K562 (cell line): Measurements from ENCODE around the gene KCNB1. TPM values are rescaled to one million over a fixed set of nuclear protein-coding genes. Genes with fewer than 3 reads are reported as not detected.

Experiments
- ATAC-seq: fragments of 200-7000 bp; cut with Tn5 transposase; 3 replicates; pipeline ENCODE4 v1.9.1; 2020; ENCODE audit warnings: moderate library complexity
- BruUV-seq: library from RNA; stranded (reverse); fragments of 400-500 nt; replicated peaks from 2 replicates; lab custom pipeline; 2021; lab: Mats Ljungman, UMichigan
- CTCF ChIA-PET: fragments of 300-600 bp; formaldehyde crosslinking; extraction: SDS; loops from one replicate; lab custom pipeline; 2021; ENCODE audit warnings: low intra/inter-chr PET ratio; lab: Yijun Ruan, JAX
- POLR2A ChIA-PET: fragments of 300-600, 350-650 bp; sonication (Branson Sonifier 250); formaldehyde crosslinking; extraction: SDS; loops from one replicate; lab custom pipeline; 2021; ENCODE audit warnings: antibody characterized with exemption, inconsistent platforms; lab: Yijun Ruan, JAX
- DNase-seq, 4 experiments: peaks; one replicate each; pipeline versions ENCODE4 v3.0.0 to v3.0.0-alpha.2; 2011 to 2018; ENCODE audit warnings: low spot score in 3 of 4, mixed read lengths in 3 of 4; ENCODE audit errors: extremely low read depth in 1 of 4
- FAIRE-seq: peaks from 2 replicates; lab custom pipeline; 2011; peaks lifted over from hg19 to GRCh38; lab: Jason Lieb, UNC
- H2AFZ ChIP-seq: 2 replicates; pipeline ENCODE4 v1.6.0; 2011; ENCODE audit warnings: low read depth, low read length, control low read depth, inconsistent platforms
- H3K27ac ChIP-seq: fragments of 200-600 bp; 3 replicates; pipeline ENCODE4 v1.8.0; 2011; ENCODE audit warnings: low read depth, mild to moderate bottlenecking, control low read depth, inconsistent platforms, low read length, moderate library complexity, mixed read lengths; ENCODE audit errors: extremely low read depth
- H3K27me3 ChIP-seq, 2 experiments: fragments of 300-600 bp in 1 of 2; 2 replicates in 1 of 2; 3 replicates in 1 of 2; pipeline versions ENCODE4 v1.6.0 to v1.8.0; 2011; ENCODE audit warnings: inconsistent platforms in 2 of 2, low read length in 2 of 2, mild to moderate bottlenecking in 1 of 2, mixed read lengths in 1 of 2, moderate library complexity in 1 of 2; ENCODE audit not compliant: control insufficient read depth in 2 of 2, insufficient read depth in 2 of 2
- H3K36me3 ChIP-seq: fragments of 300-600 bp; 3 replicates; pipeline ENCODE4 v1.8.0; 2011; ENCODE audit warnings: mild to moderate bottlenecking, low read length, inconsistent platforms; ENCODE audit not compliant: control insufficient read depth, insufficient read depth
- H3K4me1 ChIP-seq, 2 experiments: fragments of 200-600 bp in 1 of 2; replicated peaks in 1 of 2; 2 replicates in 1 of 2; 3 replicates in 1 of 2; pipeline versions ENCODE4 v1.5.1 to v1.8.0; 2011; ENCODE audit warnings: inconsistent platforms in 2 of 2, low read length in 2 of 2, mild to moderate bottlenecking in 1 of 2, mixed read lengths in 1 of 2, moderate library complexity in 1 of 2; ENCODE audit not compliant: control insufficient read depth in 2 of 2, insufficient read depth in 2 of 2
- H3K4me2 ChIP-seq: 2 replicates; pipeline ENCODE4 v1.6.1; 2011; ENCODE audit warnings: low read length, control low read depth, inconsistent platforms, mixed read lengths; ENCODE audit not compliant: insufficient read depth
- H3K4me3 ChIP-seq: fragments of 200-600 bp; sonication (generic), shearing (Covaris generic); 2 replicates; pipeline ENCODE4 v1.5.1; 2016; ENCODE audit warnings: control low read depth, inconsistent platforms
- H3K79me2 ChIP-seq: fragments of 200-600 bp; 3 replicates; pipeline ENCODE4 v1.8.0; 2011; ENCODE audit warnings: low read length, inconsistent platforms; ENCODE audit not compliant: control insufficient read depth, insufficient read depth
- H3K9ac ChIP-seq, 2 experiments: 2 replicates each; pipeline versions ENCODE4 v1.6.0 to v1.6.1; 2011; ENCODE audit warnings: low read depth in 2 of 2, low read length in 2 of 2, control low read depth in 1 of 2, inconsistent platforms in 1 of 2, mild to moderate bottlenecking in 1 of 2, mixed read lengths in 1 of 2; ENCODE audit not compliant: insufficient read depth in 1 of 2
- H3K9me1 ChIP-seq: one replicate; pipeline ENCODE4 v1.6.0; 2011; ENCODE audit warnings: inconsistent platforms, mild to moderate bottlenecking, low read length, moderate library complexity; ENCODE audit not compliant: control insufficient read depth, insufficient read depth
- H3K9me3 ChIP-seq: replicated peaks from 2 replicates; pipeline ENCODE4 v1.5.1; 2011; ENCODE audit warnings: low read depth, low read length, inconsistent platforms; ENCODE audit not compliant: control insufficient read depth, insufficient read depth
- H4K20me1 ChIP-seq: replicated peaks from 2 replicates; pipeline ENCODE4 v1.6.1; 2011; ENCODE audit warnings: low read length, inconsistent platforms, mixed read lengths; ENCODE audit not compliant: control insufficient read depth, insufficient read depth
- E2F6 ChIP-seq, 2 experiments: IDR thresholded peaks; 2 replicates each; pipeline ENCODE4 v1.6.1; 2011; ENCODE audit warnings: borderline replicate concordance in 1 of 2, control low read depth in 1 of 2, low read depth in 1 of 2, low read length in 1 of 2, mild to moderate bottlenecking in 1 of 2, mixed read lengths in 1 of 2, moderate library complexity in 1 of 2; ENCODE audit not compliant: insufficient read depth in 1 of 2, insufficient read length in 1 of 2, poor library complexity in 1 of 2, severe bottlenecking in 1 of 2; ENCODE audit errors: extremely low read depth in 1 of 2
- ELF2 ChIP-seq: fragments of 250-450 bp; sonication (Bioruptor Pico); IDR thresholded peaks from 2 replicates; pipeline ENCODE4 v1.5.0; 2021; ENCODE audit warnings: mild to moderate bottlenecking
- ETV6 ChIP-seq, 3 experiments: fragments of 150-350 bp in 1 of 3; sonication (generic) in 1 of 3; formaldehyde crosslinking in 1 of 3; IDR thresholded peaks; 2 replicates each; pipeline versions ENCODE4 v1.6.1 to v1.8.0; 2014 to 2022; ENCODE audit warnings: borderline replicate concordance in 2 of 3, low read depth in 2 of 3, antibody characterized with exemption in 1 of 3, low read length in 1 of 3, mild to moderate bottlenecking in 1 of 3, missing genetic modification reagents in 1 of 3
- GMEB1 ChIP-seq: fragments of 250-450 bp; sonication (Bioruptor Pico); IDR thresholded peaks from 2 replicates; pipeline ENCODE4 v1.4.0; 2020; ENCODE audit warnings: mild to moderate bottlenecking
- JUNB ChIP-seq: fragments of 450-650 bp; formaldehyde crosslinking; conservative IDR thresholded peaks from 2 replicates; pipeline ENCODE4 v1.4.0; 2020; ENCODE audit warnings: mild to moderate bottlenecking
- NELFE ChIP-seq: IDR thresholded peaks from 2 replicates; pipeline ENCODE4 v1.6.1; 2011; ENCODE audit warnings: mild to moderate bottlenecking; ENCODE audit not compliant: insufficient read depth, insufficient read length
- SLC30A9 ChIP-seq: fragments of 250-450 bp; sonication (Bioruptor Pico); IDR thresholded peaks from 2 replicates; pipeline ENCODE4 v1.8.0; 2022; ENCODE audit warnings: mild to moderate bottlenecking, moderate library complexity
- SRSF9 ChIP-seq: fragments of 200-400 bp; formaldehyde crosslinking; IDR thresholded peaks from 2 replicates; pipeline ENCODE4 v1.6.1; 2017; ENCODE audit warnings: low read depth, low read length, borderline replicate concordance
- TFE3 ChIP-seq: fragments of 450-650 bp; formaldehyde crosslinking; IDR thresholded peaks from 2 replicates; pipeline ENCODE4 v1.4.0; 2020; ENCODE audit warnings: mild to moderate bottlenecking, mixed read lengths
- ZNF57 ChIP-seq: fragments of 450-650 bp; formaldehyde crosslinking; IDR thresholded peaks from 2 replicates; pipeline ENCODE4 v1.4.0; 2020; ENCODE audit warnings: mild to moderate bottlenecking, moderate library complexity
- WGBS: fragments of 100-300 bp; shearing (Covaris generic); methylation state at CpG from one replicate; pipeline ENCODE4 v1.1.6; 2016; ENCODE audit warnings: low coverage, mixed read lengths; ENCODE audit not compliant: insufficient coverage; ENCODE audit errors: missing lambda C conversion rate; 5-methylcytosine and 5-hydroxymethylcytosine counted together
- in situ Hi-C: fragments of 300-500 bp; cut with MboI; formaldehyde crosslinking; loops from 4 replicates; pipeline ENCODE4 v1.15.0; 2018; ENCODE audit warnings: inconsistent platforms, mixed read lengths
- intact Hi-C: fragments of 100-400 bp; cut with micrococcal nuclease; formaldehyde crosslinking; loops from 2 replicates; pipeline ENCODE4 v1.14.2; 2022
- polyA plus RNA-seq, 8 experiments: library from polyadenylated mRNA; depleted of rRNA in 4 of 8; stranded (reverse) in 5 of 8; unstranded in 3 of 8; fragments of >200 nt; fragmentation: Nextera tagmentation in 2 of 8; fragmentation: Illumina TruSeq in 1 of 8; extraction: Ambion mirVana in 2 of 8; extraction: Trizol in 1 of 8; gene quantifications; 2 replicates each; pipeline versions ENCODE4 v1.2.1 to v1.2.3, GENCODE V29; 2011 to 2014; ENCODE audit warnings: inconsistent platforms in 1 of 8, missing spikeins in 1 of 8
- total RNA-seq, 7 experiments: library from RNA; depleted of rRNA in 6 of 7; stranded (reverse); fragments of >200 nt in 6 of 7; fragmentation: Illumina TruSeq in 2 of 7; extraction: Trizol in 2 of 7; gene quantifications; 2 replicates each; pipeline versions ENCODE4 v1.2.1 to v1.2.3, GENCODE V29; 2011 to 2021; ENCODE audit warnings: low replicate concordance in 1 of 7
- TF ChIP-seq, protein P1 (sequence below): sonication (generic); formaldehyde crosslinking; IDR thresholded peaks from 2 replicates; pipeline ENCODE4 v1.8.1; 2023; ENCODE audit warnings: mild to moderate bottlenecking, missing genetic modification reagents
- TF ChIP-seq, protein P2 (sequence below): fragments of 450-650 bp; formaldehyde crosslinking; IDR thresholded peaks from 2 replicates; pipeline ENCODE4 v1.4.0; 2020; ENCODE audit warnings: mild to moderate bottlenecking

KCNB1 gene
- total and polyA plus RNA-seq, 9 of the 15 experiments (the other 6 are each of a cell fraction or from before 2014, with no cell fraction given), result 0.01 to 0.06 TPM; not detected in 7

DNA sequence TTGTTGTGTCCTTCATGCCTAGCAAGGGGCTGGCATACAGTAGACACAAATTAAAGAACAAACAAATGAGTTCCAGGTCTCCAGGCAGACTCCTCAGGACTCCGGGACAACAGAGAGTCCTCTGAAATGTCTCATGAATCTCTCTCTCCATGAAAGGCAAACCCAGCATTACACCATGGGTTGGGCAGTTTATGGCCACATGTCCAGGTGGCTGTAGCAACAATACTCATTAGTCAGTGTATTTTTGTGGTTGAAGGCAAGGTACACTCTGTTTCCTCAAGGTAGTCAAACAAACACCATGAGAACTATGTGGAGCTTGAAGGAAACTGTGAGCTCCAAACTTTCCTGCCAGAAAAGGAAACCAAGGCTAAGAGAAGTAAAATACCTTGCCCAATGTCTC is 62.2 kb downstream of the KCNB1 start (continued):
- TF ChIP-seq GMEB1 (CRISPR knock-in tag), result no peak
- TF ChIP-seq ELF2 (CRISPR knock-in tag), result no peak
- TF ChIP-seq ZNF57 (CRISPR knock-in tag), result no peak

DNA sequence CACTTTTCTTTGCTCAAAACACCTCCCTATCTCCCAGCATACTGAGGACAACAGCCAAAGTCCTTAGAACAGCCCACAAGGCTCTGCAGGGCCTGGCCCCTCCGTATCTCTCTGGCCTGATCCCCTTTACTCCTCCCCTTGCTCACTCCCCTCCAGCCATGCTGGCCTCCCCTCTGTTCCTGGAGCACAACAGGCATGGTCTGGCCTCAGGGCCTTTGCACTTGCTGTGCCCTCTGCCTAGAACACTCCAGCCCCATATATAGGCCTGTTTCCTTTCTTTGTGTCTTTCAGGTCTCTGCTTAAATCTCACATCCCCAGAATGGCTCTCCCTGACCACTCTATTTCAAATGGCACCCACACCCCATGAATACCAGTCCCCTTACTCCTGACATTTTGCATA is 62.7 kb downstream of the KCNB1 start:
- 0% methylated on average over 1 of the region's 1 CpG for WGBS
- H3K4me1 ChIP-seq, result no peaks in the 10 kb centered on the region

More for the DNA sequence above, 62.7 kb downstream of the KCNB1 start:
- Histone ChIP-seq H3K79me2 (no peaks in the 10 kb centered on the region), H4K20me1 (0 out of 2 replicates have a peak, but pooled peaks cover 4% of the 10 kb centered on the region), H3K9me1 (no peaks in the 10 kb centered on the region), H3K27ac (no peak overlapping the region), H3K9ac (no peak overlapping the region), H2AFZ (no peak overlapping the region), H3K9me3 (no peaks in the 10 kb centered on the region), H3K27me3 (peaks cover 22 to 43% of the 10 kb centered on the region in 2 experiments), H3K4me3 (no peak overlapping the region), H3K4me2 (no peak overlapping the region), H3K36me3 (no peaks in the 10 kb centered on the region)
- POLR2A ChIA-PET, result interaction anchor here (0.6 kb wide), 2 partner anchors 22 to 122 kb away, joined by 3 read pairs; no protein-coding TSS in a partner anchor
- no peak for DNase-seq
- no peak for ATAC-seq
- no peak for TF ChIP-seq ETV6 (IDR thresholded peaks at IDR 0.05; ENCODE audit: borderline replicate concordance in 1 of 2, low read depth in 2 of 2, low read length in 1 of 2)
- no peak for TF ChIP-seq ETV6 (CRISPR knock-in tag; IDR thresholded peaks at IDR 0.05; ENCODE audit: borderline replicate concordance)
- TF ChIP-seq JUNB (CRISPR knock-in tag), result no peak
- TF ChIP-seq SRSF9, result no peak
- no peak for TF ChIP-seq NELFE
- no peak for TF ChIP-seq SLC30A9
- TF ChIP-seq, protein P1, sequence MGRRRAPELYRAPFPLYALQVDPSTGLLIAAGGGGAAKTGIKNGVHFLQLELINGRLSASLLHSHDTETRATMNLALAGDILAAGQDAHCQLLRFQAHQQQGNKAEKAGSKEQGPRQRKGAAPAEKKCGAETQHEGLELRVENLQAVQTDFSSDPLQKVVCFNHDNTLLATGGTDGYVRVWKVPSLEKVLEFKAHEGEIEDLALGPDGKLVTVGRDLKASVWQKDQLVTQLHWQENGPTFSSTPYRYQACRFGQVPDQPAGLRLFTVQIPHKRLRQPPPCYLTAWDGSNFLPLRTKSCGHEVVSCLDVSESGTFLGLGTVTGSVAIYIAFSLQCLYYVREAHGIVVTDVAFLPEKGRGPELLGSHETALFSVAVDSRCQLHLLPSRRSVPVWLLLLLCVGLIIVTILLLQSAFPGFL, result no peak
- TF ChIP-seq, protein P2, sequence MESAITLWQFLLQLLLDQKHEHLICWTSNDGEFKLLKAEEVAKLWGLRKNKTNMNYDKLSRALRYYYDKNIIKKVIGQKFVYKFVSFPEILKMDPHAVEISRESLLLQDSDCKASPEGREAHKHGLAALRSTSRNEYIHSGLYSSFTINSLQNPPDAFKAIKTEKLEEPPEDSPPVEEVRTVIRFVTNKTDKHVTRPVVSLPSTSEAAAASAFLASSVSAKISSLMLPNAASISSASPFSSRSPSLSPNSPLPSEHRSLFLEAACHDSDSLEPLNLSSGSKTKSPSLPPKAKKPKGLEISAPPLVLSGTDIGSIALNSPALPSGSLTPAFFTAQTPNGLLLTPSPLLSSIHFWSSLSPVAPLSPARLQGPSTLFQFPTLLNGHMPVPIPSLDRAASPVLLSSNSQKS (CRISPR knock-in tag), result no peak
- TF ChIP-seq TFE3 (CRISPR knock-in tag), result no peak
- TF ChIP-seq E2F6 (IDR thresholded peaks at IDR 0.05; ENCODE audit: borderline replicate concordance in 1 of 2, extremely low read depth in 1 of 2, insufficient read depth in 1 of 2, insufficient read length in 1 of 2, low read depth in 1 of 2, low read length in 1 of 2, poor library complexity in 1 of 2, severe bottlenecking in 1 of 2), result no peak
- CTCF ChIA-PET, result no interaction called here
- no TSS peak for BruUV-seq
- no peak for FAIRE-seq
- in situ Hi-C loops, result no loop called here
- intact Hi-C loops, result no loop called here
